Body of pancreas (tissue), 4 donors: ENCODE data around the gene NOL4L.

ENCODE experiments used
- CTCF ChIP-seq, 7 experiments: fragments of 450-650 bp in 4 of 7; fragments of 200-600 bp in 3 of 7; sonication (generic) in 3 of 7; IDR thresholded peaks; one replicate each; pipeline ENCODE4 v1.5.1; 2016 to 2019; ENCODE audit warnings: antibody characterized with exemption in 7 of 7
- POLR2A ChIP-seq, 3 donors: fragments of 450-650 bp; IDR thresholded peaks; one replicate each; pipeline ENCODE4 v1.6.1; 2016; ENCODE audit warnings: antibody characterized with exemption in 3 of 3, mild to moderate bottlenecking in 2 of 3

GRCh38 chr20:32626407-32626806 lies 41.3 kb upstream of the NOL4L start:
- TF ChIP-seq CTCF (IDR thresholded peaks at IDR 0.05) (no peak), POLR2A (IDR thresholded peaks at IDR 0.05) (no peak)
